Tibial nerve (tissue), 4 donors: ENCODE data around the gene CFL1. TPM values are rescaled to one million over a fixed set of nuclear protein-coding genes. Genes with fewer than 3 reads are reported as not detected.

Experiments used
- DNase-seq, 2 donors: peaks; one replicate each; pipeline ENCODE4 v3.0.0-alpha.2; 2019; ENCODE audit warnings: low spot score in 2 of 2
- H3K27ac ChIP-seq, 4 donors: fragments of 200-600 bp; sonication (generic) in 3 of 4; one replicate each; pipeline ENCODE4 v1.5.1; 2017 to 2019; ENCODE audit warnings: mild to moderate bottlenecking in 1 of 4
- H3K27me3 ChIP-seq, 2 donors: fragments of 200-600 bp; sonication (generic) in 1 of 2; one replicate each; pipeline versions ENCODE4 v1.5.1 to v1.6.0; 2017 to 2019
- H3K36me3 ChIP-seq, 3 donors: fragments of 200-600 bp; sonication (generic); one replicate each; pipeline ENCODE4 v1.5.1; 2018 to 2019
- H3K4me1 ChIP-seq, 4 donors: fragments of 200-600 bp; sonication (generic) in 3 of 4; one replicate each; pipeline ENCODE4 v1.5.1; 2017 to 2019
- H3K4me3 ChIP-seq, 4 donors: fragments of 200-600 bp; sonication (generic) in 3 of 4; one replicate each; pipeline ENCODE4 v1.5.1; 2017 to 2019; ENCODE audit warnings: mild to moderate bottlenecking in 1 of 4, moderate library complexity in 1 of 4
- H3K9me3 ChIP-seq, 4 donors: fragments of 200-600 bp; sonication (generic) in 3 of 4; one replicate each; pipeline ENCODE4 v1.5.1; 2017 to 2019
- EP300 ChIP-seq, 2 donors: sonication (generic); formaldehyde crosslinking; IDR thresholded peaks; one replicate each; pipeline ENCODE4 v1.6.1; 2017; ENCODE audit warnings: antibody characterized with exemption in 2 of 2, mild to moderate bottlenecking in 1 of 2
- POLR2A ChIP-seq, 2 donors: fragments of 450-650 bp; IDR thresholded peaks; one replicate each; pipeline ENCODE4 v1.6.1; 2017; ENCODE audit warnings: antibody characterized with exemption in 2 of 2, mild to moderate bottlenecking in 2 of 2, moderate library complexity in 2 of 2
- WGBS, 2 donors: methylation state at CpG; one replicate each; pipeline ENCODE4 v1.1.5; 2018; 5-methylcytosine and 5-hydroxymethylcytosine counted together
- total RNA-seq, 4 donors: library from RNA; depleted of rRNA; stranded (reverse); fragments of >200 nt; gene quantifications; one replicate each; pipeline ENCODE4 v1.1.0, GENCODE V29; 2016
- TF ChIP-seq, protein P1 (sequence below), 5 experiments: fragments of 200-600 bp in 3 of 5; fragments of 450-650 bp in 2 of 5; sonication (generic) in 3 of 5; IDR thresholded peaks; one replicate each; pipeline ENCODE4 v1.5.1; 2016 to 2019; ENCODE audit warnings: antibody characterized with exemption in 5 of 5, mild to moderate bottlenecking in 3 of 5, moderate library complexity in 2 of 5

The CFL1 gene
- total RNA-seq, 4 donors from 2014 or later = 461 to 881 (median 580) TPM

DNA sequence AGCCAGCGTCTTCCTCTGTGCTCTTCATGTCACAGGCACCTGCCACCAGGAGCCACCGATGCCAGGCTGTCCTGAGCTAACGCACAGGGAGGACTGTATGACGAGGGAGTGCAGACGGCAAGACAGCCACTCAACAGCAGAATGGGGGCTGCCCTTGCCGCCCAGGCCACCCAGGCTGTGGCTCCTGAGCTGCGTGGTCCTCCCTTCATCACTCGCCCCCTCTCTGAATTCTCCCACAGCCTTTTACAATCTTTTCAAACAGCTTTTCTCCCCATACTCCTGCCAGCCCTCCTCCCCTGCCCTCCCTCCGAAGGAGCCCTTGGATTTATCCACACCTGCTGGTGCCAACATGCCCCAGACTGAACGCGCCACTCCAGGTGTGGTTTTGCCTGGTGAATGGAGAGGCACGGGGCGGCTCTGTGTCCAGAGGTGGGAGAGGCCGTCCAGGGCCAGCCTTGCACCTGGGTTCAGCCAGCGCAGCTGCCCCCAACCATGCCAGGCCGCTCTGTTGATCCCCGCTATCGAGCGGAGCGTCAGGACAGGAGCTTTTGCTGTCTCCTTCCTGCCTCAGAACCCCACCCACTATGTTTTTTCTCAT is 49.1 kb downstream of the CFL1 start:
- 79 to 80% methylated on average over 20 of the region's 20 CpGs for WGBS, 2 donors
- no peak overlapping the region for H3K4me3 ChIP-seq
- no peaks in the 10 kb centered on the region for H3K9me3 ChIP-seq

DNA sequence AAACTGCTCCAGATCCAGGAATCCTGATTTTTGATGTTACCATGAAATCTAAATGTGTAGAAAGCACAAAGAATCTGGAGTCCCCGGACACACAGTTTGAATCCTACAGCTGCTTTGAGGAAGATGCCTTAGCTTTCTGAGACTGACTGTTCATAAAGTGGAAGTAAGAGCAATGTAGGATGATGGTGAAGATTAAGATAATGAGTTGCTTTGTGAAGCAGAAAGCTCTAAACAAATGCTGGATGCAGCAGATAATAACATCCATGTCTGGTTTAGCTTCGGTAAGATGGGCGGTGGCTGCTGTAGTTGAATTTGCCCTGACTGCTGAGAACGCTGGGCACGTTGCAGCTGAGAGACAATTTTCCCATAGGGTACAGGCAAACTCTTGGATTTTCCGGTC is 51.0 kb downstream of the CFL1 start:
- no peak overlapping the region for H3K4me3 ChIP-seq
- no peak overlapping the region for H3K27ac ChIP-seq
- TF ChIP-seq EP300 (IDR thresholded peaks at IDR 0.05) (no peak), POLR2A (IDR thresholded peaks at IDR 0.05) (no peak)
- TF ChIP-seq, protein P1, sequence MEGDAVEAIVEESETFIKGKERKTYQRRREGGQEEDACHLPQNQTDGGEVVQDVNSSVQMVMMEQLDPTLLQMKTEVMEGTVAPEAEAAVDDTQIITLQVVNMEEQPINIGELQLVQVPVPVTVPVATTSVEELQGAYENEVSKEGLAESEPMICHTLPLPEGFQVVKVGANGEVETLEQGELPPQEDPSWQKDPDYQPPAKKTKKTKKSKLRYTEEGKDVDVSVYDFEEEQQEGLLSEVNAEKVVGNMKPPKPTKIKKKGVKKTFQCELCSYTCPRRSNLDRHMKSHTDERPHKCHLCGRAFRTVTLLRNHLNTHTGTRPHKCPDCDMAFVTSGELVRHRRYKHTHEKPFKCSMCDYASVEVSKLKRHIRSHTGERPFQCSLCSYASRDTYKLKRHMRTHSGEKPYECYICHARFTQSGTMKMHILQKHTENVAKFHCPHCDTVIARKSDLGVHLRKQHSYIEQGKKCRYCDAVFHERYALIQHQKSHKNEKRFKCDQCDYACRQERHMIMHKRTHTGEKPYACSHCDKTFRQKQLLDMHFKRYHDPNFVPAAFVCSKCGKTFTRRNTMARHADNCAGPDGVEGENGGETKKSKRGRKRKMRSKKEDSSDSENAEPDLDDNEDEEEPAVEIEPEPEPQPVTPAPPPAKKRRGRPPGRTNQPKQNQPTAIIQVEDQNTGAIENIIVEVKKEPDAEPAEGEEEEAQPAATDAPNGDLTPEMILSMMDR (IDR thresholded peaks at IDR 0.05) = no peak
- peaks cover 2 to 44% of the 10 kb centered on the region in 2 donors for H3K27me3 ChIP-seq
- H3K36me3 ChIP-seq = no peaks in the 10 kb centered on the region
- WGBS, 2 donors = 43 to 46% methylated on average over 6 of the region's 6 CpGs
- no peaks in the 10 kb centered on the region for H3K4me1 ChIP-seq
- DNase-seq = no peak
- no peaks in the 10 kb centered on the region for H3K9me3 ChIP-seq

More for the DNA sequence above, 49.1 kb downstream of the CFL1 start:
- peaks cover 2 to 25% of the 10 kb centered on the region in 2 donors for H3K27me3 ChIP-seq
- H3K36me3 ChIP-seq = no peaks in the 10 kb centered on the region
- DNase-seq = no peak
- no peak overlapping the region for H3K27ac ChIP-seq
- no peaks in the 10 kb centered on the region for H3K4me1 ChIP-seq
- TF ChIP-seq EP300 (IDR thresholded peaks at IDR 0.05) = no peak
- TF ChIP-seq, protein P1 (IDR thresholded peaks at IDR 0.05) = no peak
- no peak for TF ChIP-seq POLR2A (IDR thresholded peaks at IDR 0.05)

Other genes starting within 250 kb of the CFL1 start
- gene MAP3K11, start 244.0 kb downstream of the CFL1 start, total RNA-seq = 100 to 1,000 TPM in 1 of 4 donors, 10 to 100 TPM in 3; 64.2 to 112 (median 83.9) TPM
- 10 to 100 TPM; 21.0 to 53.4 (median 29.8) TPM for gene PCNX3, start 242.4 kb downstream of the CFL1 start, total RNA-seq
- 100 to 1,000 TPM in 1 of 4 donors, 10 to 100 TPM in 3; 50.2 to 103 (median 65.0) TPM for gene SIPA1, start 220.1 kb downstream of the CFL1 start, total RNA-seq
- gene RELA, start 195.3 kb downstream of the CFL1 start, total RNA-seq = 10 to 100 TPM; 44.6 to 70.8 (median 51.7) TPM
- gene KAT5, start 145.9 kb downstream of the CFL1 start, total RNA-seq = 100 to 1,000 TPM in 1 of 4 donors, 10 to 100 TPM in 3; 68.1 to 118 (median 92.3) TPM
- 100 to 1,000 TPM; 142 to 197 (median 152) TPM for gene RNASEH2C, start 137.4 kb downstream of the CFL1 start, total RNA-seq
- gene AP5B1, start 77.2 kb downstream of the CFL1 start, total RNA-seq = 10 to 100 TPM; 12.7 to 27.5 (median 18.8) TPM
- not detected for gene OVOL1, start 71.1 kb downstream of the CFL1 start, total RNA-seq
- 1 to 10 TPM in 2 of 4 donors, under 1 TPM in 1, not detected in 1; 0.78 to 2.5 (median 1.5) TPM for gene SNX32, start 24.2 kb downstream of the CFL1 start, total RNA-seq
- gene MUS81, start 2.3 kb upstream of the CFL1 start, total RNA-seq = 10 to 100 TPM; 54.0 to 83.1 (median 68.3) TPM
- gene EFEMP2, start 14.6 kb upstream of the CFL1 start, total RNA-seq = 10 to 100 TPM; 59.2 to 92.7 (median 82.0) TPM
- gene CTSW, start 21.7 kb upstream of the CFL1 start, total RNA-seq = 1 to 10 TPM in 2 of 4 donors, not detected in 2; 1.5 to 3.1 TPM
- 10 to 100 TPM; 53.6 to 73.2 (median 63.7) TPM for gene FIBP, start 30.3 kb upstream of the CFL1 start, total RNA-seq
- gene CCDC85B, start 32.5 kb upstream of the CFL1 start, total RNA-seq = 100 to 1,000 TPM in 2 of 4 donors, 10 to 100 TPM in 2; 73.0 to 108 (median 89.4) TPM
- 1 to 10 TPM in 3 of 4 donors, not detected in 1; 1.3 to 3.3 (median 1.4) TPM for gene FOSL1, start 42.2 kb upstream of the CFL1 start, total RNA-seq
- gene C11orf68, start 60.9 kb upstream of the CFL1 start, total RNA-seq = 10 to 100 TPM; 14.7 to 30.4 (median 21.7) TPM
- gene DRAP1, start 61.2 kb upstream of the CFL1 start, total RNA-seq = 100 to 1,000 TPM in 2 of 4 donors, 10 to 100 TPM in 2; 64.5 to 134 (median 93.3) TPM
- gene TSGA10IP, start 87.3 kb upstream of the CFL1 start, total RNA-seq = not detected
- gene SART1, start 103.6 kb upstream of the CFL1 start, total RNA-seq = 10 to 100 TPM; 49.6 to 73.7 (median 62.3) TPM
- gene EIF1AD, start 144.0 kb upstream of the CFL1 start, total RNA-seq = 10 to 100 TPM; 27.0 to 40.6 (median 29.5) TPM
- gene BANF1, start 144.3 kb upstream of the CFL1 start, total RNA-seq = 10 to 100 TPM; 23.9 to 68.9 (median 51.0) TPM
- gene CST6, start 153.8 kb upstream of the CFL1 start, total RNA-seq = 1 to 10 TPM in 1 of 4 donors, not detected in 3; 1.2 TPM
- under 1 TPM in 1 of 4 donors, not detected in 3; 0.87 TPM for gene CATSPER1, start 168.3 kb upstream of the CFL1 start, total RNA-seq
- not detected for gene GAL3ST3, start 191.0 kb upstream of the CFL1 start, total RNA-seq
- gene SF3B2, start 194.2 kb upstream of the CFL1 start, total RNA-seq = 100 to 1,000 TPM; 148 to 216 (median 156) TPM
- 10 to 100 TPM; 32.0 to 62.7 (median 51.8) TPM for gene PACS1, start 212.1 kb upstream of the CFL1 start, total RNA-seq